ENCODE data around the gene NOTCH2.

Gene NOTCH2

GRCh38 chr1:119946724-119947123 is 122.7 kb downstream of the NOTCH2 start:
- FAIRE-seq (no peak), DNase-seq (ENCODE audit: insufficient read length, low spot score) (no peak)
- no peak for TF ChIP-seq POLR2A (IDR thresholded peaks at IDR 0.05; ENCODE audit: low read depth, low read length)

- FAIRE-seq (no peak), DNase-seq (ENCODE audit: insufficient read length, low spot score) (no peak)
- TF ChIP-seq POLR2A (IDR thresholded peaks at IDR 0.05; ENCODE audit: low read depth, low read length), result no peak
These were observed 126.2 kb downstream of the NOTCH2 start for GRCh38 chr1:119943216-119943615.

GRCh38 chr1:119941392-119941791 is 128.1 kb downstream of the NOTCH2 start:
- FAIRE-seq (no peak), DNase-seq (ENCODE audit: insufficient read length, low spot score) (no peak)
- no peak for TF ChIP-seq POLR2A (IDR thresholded peaks at IDR 0.05; ENCODE audit: low read depth, low read length)

- DNase-seq (ENCODE audit: insufficient read length, low spot score) (no peak), FAIRE-seq (no peak)
- no peak for TF ChIP-seq POLR2A (IDR thresholded peaks at IDR 0.05; ENCODE audit: low read depth, low read length)
These were observed 128.8 kb downstream of the NOTCH2 start for GRCh38 chr1:119940697-119941096.

GRCh38 chr1:119937198-119937597 is 132.3 kb downstream of the NOTCH2 start:
- no peak for TF ChIP-seq POLR2A (IDR thresholded peaks at IDR 0.05; ENCODE audit: low read depth, low read length)
- no peak for FAIRE-seq
- DNase-seq (ENCODE audit: insufficient read length, low spot score), result no peak

- no peak for DNase-seq (ENCODE audit: insufficient read length, low spot score)
- no peak for TF ChIP-seq POLR2A (IDR thresholded peaks at IDR 0.05; ENCODE audit: low read depth, low read length)
- FAIRE-seq, result no peak
These were observed 133.5 kb downstream of the NOTCH2 start for GRCh38 chr1:119935915-119936314.

GRCh38 chr1:119935373-119935772 is 134.1 kb downstream of the NOTCH2 start:
- DNase-seq (ENCODE audit: insufficient read length, low spot score) (no peak), FAIRE-seq (no peak)
- no peak for TF ChIP-seq POLR2A (IDR thresholded peaks at IDR 0.05; ENCODE audit: low read depth, low read length)

- no peak for TF ChIP-seq POLR2A (IDR thresholded peaks at IDR 0.05; ENCODE audit: low read depth, low read length)
- DNase-seq (ENCODE audit: insufficient read length, low spot score) (no peak), FAIRE-seq (no peak)
These were observed 136.1 kb downstream of the NOTCH2 start for GRCh38 chr1:119933397-119933796.

GRCh38 chr1:119929643-119930315 is 139.7 kb downstream of the NOTCH2 start:
- no peak for DNase-seq (ENCODE audit: insufficient read length, low spot score)
- TF ChIP-seq POLR2A (IDR thresholded peaks at IDR 0.05; ENCODE audit: low read depth, low read length), result no peak

GRCh38 chr1:119926553-119926952 is 142.9 kb downstream of the NOTCH2 start:
- TF ChIP-seq POLR2A (IDR thresholded peaks at IDR 0.05; ENCODE audit: low read depth, low read length), result no peak
- DNase-seq (ENCODE audit: insufficient read length, low spot score), result no peak
- FAIRE-seq, result no peak

More at GRCh38 chr1:119929643-119930315, 139.7 kb downstream of the NOTCH2 start:
- no peak for FAIRE-seq

GRCh38 chr1:119924948-119925898 is 144.2 kb downstream of the NOTCH2 start:
- no peak for DNase-seq (ENCODE audit: insufficient read length, low spot score)
- no peak for FAIRE-seq
- TF ChIP-seq POLR2A (IDR thresholded peaks at IDR 0.05; ENCODE audit: low read depth, low read length), result no peak

- TF ChIP-seq POLR2A (IDR thresholded peaks at IDR 0.05; ENCODE audit: low read depth, low read length), result no peak
- FAIRE-seq (no peak), DNase-seq (ENCODE audit: insufficient read length, low spot score) (no peak)
These were observed 149.1 kb downstream of the NOTCH2 start for GRCh38 chr1:119920104-119920968.

GRCh38 chr1:119919241-119919640 is 150.2 kb downstream of the NOTCH2 start:
- no peak for TF ChIP-seq POLR2A (IDR thresholded peaks at IDR 0.05; ENCODE audit: low read depth, low read length)
- DNase-seq (ENCODE audit: insufficient read length, low spot score), result no peak
- FAIRE-seq, result no peak

- no peak for FAIRE-seq
These were observed 151.2 kb downstream of the NOTCH2 start for GRCh38 chr1:119918301-119918700.

More at GRCh38 chr1:119918301-119918700, 151.2 kb downstream of the NOTCH2 start:
- DNase-seq (ENCODE audit: insufficient read length, low spot score), result no peak
- no peak for TF ChIP-seq POLR2A (IDR thresholded peaks at IDR 0.05; ENCODE audit: low read depth, low read length)
